Stimulated activated naive CD8-positive, alpha-beta T cell treated with anti-CD3 and anti-CD28 coated beads, Interleukin-15, Interleukin-2, amounts not matched to agents 100 U/mL and 50 U/mL, for 24 hours (primary cell): Measurements from ENCODE around the gene CTDNEP1.

Experiments
- ATAC-seq: fragments of 150-1000 bp; cut with Tn5 transposase; one replicate; pipeline ENCODE4 v1.10.0; 2021
- DNase-seq: peaks from one replicate; pipeline ENCODE4 v3.0.0; 2021

Gene CTDNEP1

DNA sequence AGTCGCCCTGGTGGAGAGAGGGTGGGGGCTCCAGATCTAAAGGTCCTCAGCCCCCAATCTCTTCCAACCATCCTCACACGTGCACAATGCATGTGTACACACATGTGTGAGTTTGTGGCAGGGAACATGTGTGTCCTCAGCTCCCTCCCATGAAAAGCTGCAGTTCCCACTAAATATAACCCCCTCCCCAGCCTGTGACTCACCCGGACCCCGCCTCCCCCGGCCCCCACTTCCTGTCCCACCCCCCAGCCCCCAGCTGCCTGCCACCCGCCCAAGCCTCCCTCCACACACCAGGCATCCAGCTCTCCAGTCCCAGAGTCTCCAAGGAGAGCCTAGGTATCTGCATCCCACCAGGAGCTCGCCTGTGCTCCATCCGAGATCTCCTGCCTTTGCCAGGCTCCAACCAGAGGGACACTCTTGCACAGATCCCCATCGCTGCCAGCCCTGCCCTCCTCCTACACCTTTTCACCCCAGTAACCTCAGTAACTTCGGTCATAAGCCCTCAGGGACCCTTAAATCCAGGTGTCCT lies 35.8 kb downstream of the CTDNEP1 start:
- ATAC-seq (no peak), DNase-seq (no peak)

- ATAC-seq (no peak), DNase-seq (no peak)
Observed at GRCh38 chr17:7215136-7215638, 36.3 kb downstream of the CTDNEP1 start.

DNA sequence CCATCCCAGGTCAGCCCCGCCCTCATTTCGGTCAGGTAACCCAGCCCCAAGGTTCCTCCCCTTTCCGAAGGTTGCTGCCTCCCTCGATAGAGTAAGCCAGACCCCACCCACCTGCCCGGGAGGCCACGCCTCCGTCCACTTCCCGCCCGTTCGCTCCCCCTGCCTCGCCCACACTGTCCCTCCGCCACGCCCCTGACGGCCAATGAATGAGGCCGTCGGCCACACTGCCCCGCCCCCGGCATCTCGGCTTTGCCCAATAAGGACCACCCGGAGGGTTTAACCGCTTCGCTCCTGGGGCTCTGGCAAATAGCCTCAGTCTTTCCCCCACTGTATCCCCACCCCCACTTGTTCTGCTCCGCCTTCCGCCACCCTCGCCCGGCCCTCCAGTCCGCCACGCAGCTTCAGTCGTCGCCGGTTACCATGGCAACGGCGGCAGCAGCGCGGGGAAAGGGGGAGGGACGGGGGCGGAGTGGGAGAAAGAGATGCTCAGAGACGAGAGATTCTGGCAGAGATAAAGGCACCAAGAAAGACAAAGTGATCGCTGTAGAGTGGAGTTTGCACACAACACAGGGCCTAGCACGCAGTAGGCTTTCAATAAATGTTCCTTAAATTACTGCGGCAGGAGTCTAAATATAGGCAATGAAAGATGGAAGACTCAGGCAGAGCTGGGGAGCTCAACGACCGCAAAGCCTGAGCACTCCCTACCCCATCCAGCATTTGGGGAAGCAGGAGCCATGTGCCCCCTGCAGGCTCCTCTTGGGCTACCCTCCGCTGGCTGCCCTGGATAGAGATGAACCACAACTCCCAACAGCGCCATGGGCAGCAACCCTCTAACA lies 37.0 kb downstream of the CTDNEP1 start:
- ATAC-seq = peak; percentile 86

DNA sequence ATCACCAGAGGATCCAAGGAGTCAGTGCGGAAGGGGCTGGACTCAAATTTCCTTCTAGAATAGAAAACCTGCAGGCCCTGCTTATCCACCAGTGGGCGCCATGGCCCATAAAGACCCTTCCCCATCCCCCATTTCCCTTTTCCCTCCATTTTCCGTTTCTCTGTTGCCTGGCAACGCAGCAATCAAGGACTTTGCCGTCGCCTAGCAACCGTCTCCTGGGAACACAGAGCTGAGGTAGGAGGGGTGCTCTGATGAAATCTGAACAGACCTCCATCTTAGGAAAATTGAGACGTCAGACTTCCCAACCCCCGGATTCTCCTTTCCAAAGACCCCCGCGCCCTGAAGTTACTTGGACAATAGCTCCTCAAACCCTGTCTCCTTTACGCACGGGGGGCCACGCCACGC lies 37.6 kb downstream of the CTDNEP1 start:
- peak; percentile 0 for ATAC-seq

More for the DNA sequence above, 37.0 kb downstream of the CTDNEP1 start:
- peak; percentile 100 for DNase-seq

GRCh38 chr17:7211491-7212273 lies 39.9 kb downstream of the CTDNEP1 start:
- DNase-seq (no peak), ATAC-seq (no peak)

More for the DNA sequence above, 37.6 kb downstream of the CTDNEP1 start:
- DNase-seq = no peak

- DNase-seq (no peak), ATAC-seq (no peak)
Observed at GRCh38 chr17:7208754-7209460, 42.6 kb downstream of the CTDNEP1 start.

GRCh38 chr17:7208027-7208571 lies 43.4 kb downstream of the CTDNEP1 start:
- no peak for DNase-seq

DNA sequence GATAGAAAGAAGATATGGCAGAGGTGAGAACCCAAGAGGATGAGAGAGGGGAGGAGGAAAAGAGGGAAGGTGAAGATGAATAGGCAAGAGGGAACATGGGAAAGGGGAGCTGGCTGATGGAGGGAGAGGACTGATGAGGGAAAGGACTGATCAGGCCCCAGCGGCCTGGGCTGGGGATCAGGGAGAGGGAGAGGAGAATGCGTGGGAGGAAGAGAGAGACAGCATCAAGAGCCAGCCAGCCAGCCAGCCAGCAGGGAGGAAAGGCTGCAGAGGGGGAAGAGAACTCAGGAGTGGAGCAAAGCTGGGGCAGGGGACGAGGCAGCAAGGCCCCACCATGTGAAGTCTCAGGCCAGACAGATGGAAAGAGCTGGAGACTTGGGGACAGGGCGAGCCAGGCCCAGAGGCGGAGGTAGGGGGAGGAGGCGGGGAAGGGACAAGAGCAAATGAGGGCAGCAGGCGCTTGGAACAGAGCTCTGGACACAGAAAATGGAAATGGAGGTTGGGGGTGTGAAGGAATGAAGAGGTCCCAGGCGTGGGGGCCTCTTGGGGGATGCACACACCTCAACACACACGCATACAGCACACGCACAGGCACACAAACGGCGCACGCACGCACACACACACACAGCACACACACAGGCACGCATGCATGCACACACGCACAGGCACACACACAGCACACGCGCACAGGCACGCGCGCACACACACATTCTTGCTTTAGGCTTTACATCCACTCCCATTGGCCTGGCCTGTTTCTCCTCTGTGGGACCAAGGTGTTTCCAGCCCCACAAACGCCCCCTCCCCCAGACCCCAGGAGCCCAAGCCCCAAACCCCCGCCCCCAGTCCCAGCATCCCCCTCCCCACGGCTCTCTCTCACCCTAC lies 44.2 kb downstream of the CTDNEP1 start:
- no peak for ATAC-seq
- no peak for DNase-seq

More at GRCh38 chr17:7208027-7208571, 43.4 kb downstream of the CTDNEP1 start:
- ATAC-seq = no peak

GRCh38 chr17:7205561-7205960 lies 46.0 kb downstream of the CTDNEP1 start:
- no peak for ATAC-seq
- no peak for DNase-seq

DNA sequence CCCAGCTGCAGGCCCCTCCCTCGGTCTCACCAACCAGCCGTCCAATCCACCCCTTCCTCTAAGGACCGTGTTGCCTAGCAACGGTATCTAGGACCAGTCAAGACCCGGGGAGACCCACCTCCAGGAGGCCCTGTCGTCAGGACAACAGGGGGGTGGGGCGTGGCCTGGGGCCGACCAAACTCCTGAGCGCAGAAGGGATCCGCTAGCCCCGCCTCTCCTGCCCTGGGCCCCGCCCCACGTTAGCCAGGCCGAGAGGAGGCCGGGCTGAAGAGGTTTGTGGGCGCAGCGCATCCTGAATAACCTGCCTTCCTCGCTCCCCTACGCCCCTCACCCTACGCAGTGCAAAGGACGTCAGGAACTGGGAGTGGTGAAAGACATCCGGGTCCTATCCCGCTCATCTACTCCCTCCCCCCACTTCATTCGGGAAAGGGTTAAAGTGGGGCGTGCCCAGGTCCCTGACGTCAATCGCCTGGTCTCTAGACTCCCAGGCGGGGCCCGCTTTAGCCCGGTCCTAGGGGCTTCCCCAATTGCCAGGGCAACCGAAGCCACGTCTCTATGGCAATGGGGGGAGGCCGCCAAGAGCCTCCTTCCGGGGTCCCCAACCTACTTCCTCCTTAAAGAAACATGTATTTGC lies 46.6 kb downstream of the CTDNEP1 start:
- peak; percentile 95 for DNase-seq

GRCh38 chr17:7204336-7204735 lies 47.2 kb downstream of the CTDNEP1 start:
- DNase-seq (no peak), ATAC-seq (no peak)

More for the DNA sequence above, 46.6 kb downstream of the CTDNEP1 start:
- peak; percentile 90 for ATAC-seq

DNA sequence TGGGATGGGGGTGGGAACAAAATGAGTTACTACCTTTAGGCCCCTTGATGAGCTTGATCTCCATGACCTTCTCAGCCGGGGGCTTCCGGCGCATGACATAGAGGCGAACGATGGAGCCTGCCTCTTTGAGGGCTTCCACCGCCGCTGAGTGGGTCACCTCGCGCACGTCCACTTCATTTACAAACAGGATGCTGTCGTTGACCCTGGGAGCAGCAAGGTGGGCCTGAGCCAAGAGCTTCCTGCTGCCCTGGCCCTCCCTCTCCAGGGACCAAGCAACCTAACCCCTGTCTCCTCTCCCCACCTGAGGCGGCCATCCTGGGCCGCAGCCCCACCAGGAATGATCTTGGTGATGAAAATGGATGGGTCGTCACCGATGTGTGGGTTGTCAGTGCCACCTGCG lies 48.1 kb downstream of the CTDNEP1 start:
- ATAC-seq = no peak
- DNase-seq = no peak

DNA sequence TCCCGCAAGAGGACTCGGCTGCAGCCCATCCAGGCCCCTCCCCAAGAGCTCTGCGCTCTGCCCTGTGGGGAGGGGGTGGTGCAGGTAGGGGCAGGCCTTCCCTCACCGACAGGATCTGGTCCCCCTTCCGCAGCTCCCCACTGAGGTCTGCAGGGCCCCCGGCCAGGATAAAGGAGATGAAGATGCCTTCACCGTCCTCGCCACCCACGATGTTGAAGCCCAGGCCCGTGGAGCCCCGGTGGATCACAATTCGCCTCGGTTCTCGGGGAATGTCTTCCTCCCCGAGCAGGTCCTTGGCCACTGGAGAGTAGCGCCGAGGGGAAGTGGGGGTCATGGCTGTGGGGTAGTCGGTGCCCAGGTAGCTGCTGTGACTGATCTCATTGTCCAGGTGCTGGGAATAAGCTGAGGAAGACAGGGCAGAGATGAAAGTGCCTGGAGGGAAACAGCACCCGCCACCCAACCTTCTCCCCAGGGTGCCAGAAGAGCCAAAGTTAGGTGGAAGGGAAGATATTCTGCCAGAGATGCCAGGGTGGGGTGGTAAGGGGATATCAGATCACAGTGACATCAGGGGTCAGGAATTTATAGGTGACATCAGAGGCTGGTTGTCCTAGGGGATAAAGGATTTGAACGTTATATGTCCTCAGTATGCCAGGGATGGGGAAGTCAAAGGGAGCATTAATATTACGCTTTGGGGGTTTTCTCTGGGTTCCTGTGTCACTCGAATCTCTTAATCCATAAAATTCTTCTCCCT lies 54.7 kb downstream of the CTDNEP1 start:
- no peak for ATAC-seq
- DNase-seq = no peak

GRCh38 chr17:7195971-7196370 lies 55.6 kb downstream of the CTDNEP1 start:
- DNase-seq = no peak
- ATAC-seq = no peak
